Measurements from ENCODE around the gene CAT. TPM values are rescaled to one million over a fixed set of nuclear protein-coding genes. Genes with fewer than 3 reads are reported as not detected.

CAT gene
- total RNA-seq, 4 donors from 2014 or later = 83.0 to 120 (median 107) TPM

- Histone ChIP-seq H3K36me3 (no peaks in the 10 kb centered on the region), H3K9me3 (peaks cover 0 to 18% of the 10 kb centered on the region in 2 donors), H3K27ac (no peak overlapping the region), H3K4me3 (no peak overlapping the region), H3K27me3 (no peaks in the 10 kb centered on the region), H3K4me1 (no peaks in the 10 kb centered on the region)
- TF ChIP-seq POLR2A (IDR thresholded peaks at IDR 0.05) (no peak), CTCF (IDR thresholded peaks at IDR 0.05) (no peak)
- intact Hi-C loops (cut with DNase I; ENCODE audit: low total_unique reads) = no loop called here
- DNase-seq = no peak
These were observed 28.2 kb downstream of the CAT start for GRCh38 chr11:34466802-34467488.

- peaks cover 0 to 18% of the 10 kb centered on the region in 2 donors for H3K9me3 ChIP-seq
- H3K36me3 ChIP-seq = no peaks in the 10 kb centered on the region
- H3K4me3 ChIP-seq = no peak overlapping the region
- DNase-seq = no peak
- intact Hi-C loops (cut with DNase I; ENCODE audit: low total_unique reads) = no loop called here
- H3K4me1 ChIP-seq = no peaks in the 10 kb centered on the region
- TF ChIP-seq POLR2A (IDR thresholded peaks at IDR 0.05) = no peak
- peak in 2 of 4 experiments; percentile 23 to 27 for TF ChIP-seq CTCF (IDR thresholded peaks at IDR 0.05)
- no peaks in the 10 kb centered on the region for H3K27me3 ChIP-seq
- no peak overlapping the region for H3K27ac ChIP-seq
These were observed 29.6 kb downstream of the CAT start for GRCh38 chr11:34468209-34468841.

- intact Hi-C loops (cut with DNase I; ENCODE audit: low total_unique reads) = no loop called here
- H3K27ac ChIP-seq = no peak overlapping the region
- H3K9me3 ChIP-seq = no peaks in the 10 kb centered on the region
- H3K4me1 ChIP-seq = no peaks in the 10 kb centered on the region
- DNase-seq = no peak
- no peaks in the 10 kb centered on the region for H3K36me3 ChIP-seq
- TF ChIP-seq CTCF (IDR thresholded peaks at IDR 0.05) = no peak
- TF ChIP-seq POLR2A (IDR thresholded peaks at IDR 0.05) = no peak
- H3K27me3 ChIP-seq = no peaks in the 10 kb centered on the region
- no peak overlapping the region for H3K4me3 ChIP-seq
These were observed 35.0 kb downstream of the CAT start for GRCh38 chr11:34473603-34474169.

- Histone ChIP-seq H3K4me1 (no peaks in the 10 kb centered on the region), H3K9me3 (no peaks in the 10 kb centered on the region), H3K27me3 (no peaks in the 10 kb centered on the region), H3K36me3 (no peaks in the 10 kb centered on the region), H3K27ac (no peak overlapping the region), H3K4me3 (no peak overlapping the region)
- intact Hi-C loops (cut with DNase I; ENCODE audit: low total_unique reads) = no loop called here
- no peak for TF ChIP-seq CTCF (IDR thresholded peaks at IDR 0.05)
- TF ChIP-seq POLR2A (IDR thresholded peaks at IDR 0.05) = no peak
- no peak for DNase-seq
These were observed 36.9 kb downstream of the CAT start for GRCh38 chr11:34475656-34476055.

GRCh38 chr11:34476849-34477248 is 38.1 kb downstream of the CAT start:
- no peaks in the 10 kb centered on the region for H3K4me1 ChIP-seq
- no peak overlapping the region for H3K27ac ChIP-seq
- TF ChIP-seq POLR2A (IDR thresholded peaks at IDR 0.05) = no peak
- TF ChIP-seq CTCF (IDR thresholded peaks at IDR 0.05) = no peak
- no peak overlapping the region for H3K4me3 ChIP-seq
- no peaks in the 10 kb centered on the region for H3K9me3 ChIP-seq
- intact Hi-C loops (cut with DNase I; ENCODE audit: low total_unique reads) = no loop called here
- H3K27me3 ChIP-seq = no peaks in the 10 kb centered on the region
- DNase-seq = no peak
- no peaks in the 10 kb centered on the region for H3K36me3 ChIP-seq

Measured in uterus (tissue), 4 donors.